OCI-LY7 (cell line): Measurements from ENCODE around the gene DNAI7.

Experiments
- CTCF ChIP-seq: fragments of 200-600 bp; sonication (generic); conservative IDR thresholded peaks from 2 replicates; pipeline ENCODE4 v1.5.1; 2014; ENCODE audit warnings: mild to moderate bottlenecking, antibody characterized with exemption, low read length, moderate library complexity, mixed read lengths
- EZH2phosphoT487 ChIP-seq: fragments of 200-600 bp; sonication (generic); IDR thresholded peaks from 2 replicates; pipeline ENCODE4 v1.6.1; 2018; ENCODE audit warnings: low read depth, borderline replicate concordance, mild to moderate bottlenecking, mixed run types, antibody characterized with exemption, low read length, moderate library complexity, mixed read lengths

GRCh38 chr12:25202137-25202536, 7.2 kb upstream of the DNAI7 start:
- no peak for TF ChIP-seq CTCF
- no peak for TF ChIP-seq EZH2phosphoT487
